GM11168 (cell line): ENCODE data around the gene OR5K2.

Source experiments
- in situ Hi-C: fragments of 300-500 bp; cut with MboI; formaldehyde crosslinking; loops from one replicate; pipeline ENCODE4 v1.12.0; 2022; ENCODE audit warnings: low sequenced_read_pairs; ENCODE audit not compliant: unreplicated experiment

OR5K2 gene

GRCh38 chr3:98497381-98497780 lies at the start of gene OR5K2:
TSS of gene OR5K2 (plus strand) at chr3:98497681. CDS start at chr3:98497681, 0 bp downstream.
- in situ Hi-C loops, result no loop called here

GRCh38 chr3:98449606-98450193 lies 47.8 kb upstream of the OR5K2 start:
- in situ Hi-C loops, result no loop called here

GRCh38 chr3:98450372-98450771 lies 47.1 kb upstream of the OR5K2 start:
- in situ Hi-C loops, result no loop called here

GRCh38 chr3:98453827-98454226 lies 43.7 kb upstream of the OR5K2 start:
- in situ Hi-C loops, result no loop called here

GRCh38 chr3:98454929-98455328 lies 42.6 kb upstream of the OR5K2 start:
- in situ Hi-C loops, result no loop called here

- in situ Hi-C loops, result no loop called here
These were observed 39.9 kb upstream of the OR5K2 start for GRCh38 chr3:98457543-98457942.

- in situ Hi-C loops, result no loop called here
These were observed 37.3 kb upstream of the OR5K2 start for GRCh38 chr3:98460220-98460619.

- in situ Hi-C loops, result no loop called here
These were observed 34.6 kb upstream of the OR5K2 start, which contains the start of gene OR5K1 for GRCh38 chr3:98462901-98463300. TSS of gene OR5K1 (plus strand) at chr3:98463201. CDS start at chr3:98469577, 6,376 bp downstream.

GRCh38 chr3:98482717-98483482 lies 14.6 kb upstream of the OR5K2 start:
- in situ Hi-C loops, result no loop called here

GRCh38 chr3:98483626-98484025 lies 13.9 kb upstream of the OR5K2 start:
- in situ Hi-C loops, result no loop called here

- in situ Hi-C loops, result loop anchor here (25.0 kb wide), 1 partner anchor 138 kb away; the partner anchor contains the start of gene OR5K4
These were observed 2.5 kb downstream of the OR5K2 start for GRCh38 chr3:98500019-98500418.

GRCh38 chr3:98501270-98501669 lies 3.8 kb downstream of the OR5K2 start:
- in situ Hi-C loops, result loop anchor here (25.0 kb wide), 1 partner anchor 139 kb away; the partner anchor contains the start of gene OR5K4

GRCh38 chr3:98501863-98502576 lies 4.5 kb downstream of the OR5K2 start:
- in situ Hi-C loops, result loop anchor here (25.0 kb wide), 1 partner anchor 140 kb away; the partner anchor contains the start of gene OR5K4

GRCh38 chr3:98504539-98504938 lies 7.1 kb downstream of the OR5K2 start:
- in situ Hi-C loops, result loop anchor here (25.0 kb wide), 1 partner anchor 142 kb away; the partner anchor contains the start of gene OR5K4

- in situ Hi-C loops, result loop anchor here (25.0 kb wide), 1 partner anchor 146 kb away; the partner anchor contains the start of gene OR5K4
These were observed 11.1 kb downstream of the OR5K2 start for GRCh38 chr3:98508582-98508981.

GRCh38 chr3:98512576-98512975 lies 15.1 kb downstream of the OR5K2 start:
- in situ Hi-C loops, result loop anchor here (25.0 kb wide), 1 partner anchor 150 kb away; the partner anchor contains the start of gene OR5K4

GRCh38 chr3:98513091-98513511 lies 15.6 kb downstream of the OR5K2 start:
- in situ Hi-C loops, result loop anchor here (25.0 kb wide), 1 partner anchor 151 kb away; the partner anchor contains the start of gene OR5K4

GRCh38 chr3:98513736-98514135 lies 16.3 kb downstream of the OR5K2 start:
- in situ Hi-C loops, result loop anchor here (25.0 kb wide), 1 partner anchor 151 kb away; the partner anchor contains the start of gene OR5K4

- in situ Hi-C loops, result loop anchor here (25.0 kb wide), 1 partner anchor 153 kb away; the partner anchor contains the start of gene OR5K4
These were observed 17.5 kb downstream of the OR5K2 start for GRCh38 chr3:98514948-98515347.

GRCh38 chr3:98518816-98519215 lies 21.3 kb downstream of the OR5K2 start:
- in situ Hi-C loops, result loop anchor here (25.0 kb wide), 1 partner anchor 157 kb away; the partner anchor contains the start of gene OR5K4
